ENCODE measurements around the gene LTN1. TPM values are rescaled to one million over a fixed set of nuclear protein-coding genes. Genes with fewer than 3 reads are reported as not detected.
A peak's percentile ranks its signal among the peaks of the same experiment; 100 is the strongest.

The LTN1 gene
- total RNA-seq, 2 experiments from 2014 or later, result 26.7 to 28.0 TPM

GRCh38 chr21:28899220-28899619 is 93.5 kb downstream of the LTN1 start:
- CTCF ChIA-PET, result interaction anchor here (0.9 to 1.0 kb wide), 2 partner anchors 9 to 16 kb away, joined by 3 to 4 read pairs; no protein-coding TSS in a partner anchor
- TF ChIP-seq CTCF (IDR thresholded peaks at IDR 0.05), result no peak
- intact Hi-C loops (cut with micrococcal nuclease), result no loop called here
- Mint-ChIP-seq H3K9me3 (peaks cover 2% of the 10 kb centered on the region), H3K27me3 (peaks cover 6% of the 10 kb centered on the region), H3K4me1 (ENCODE audit: low read depth) (no peaks in the 10 kb centered on the region), H3K4me3 (no peak overlapping the region), H3K27ac (no peak overlapping the region), H3K36me3 (ENCODE audit: low read depth) (no peaks in the 10 kb centered on the region)
- DNase-seq (no peak), ATAC-seq (no peak)
- POLR2A ChIA-PET, result no interaction called here

GRCh38 chr21:28893687-28894086 is 99.0 kb downstream of the LTN1 start:
- H3K9me3 Mint-ChIP-seq, result no peaks in the 10 kb centered on the region
- DNase-seq, result no peak
- H3K4me3 Mint-ChIP-seq, result no peak overlapping the region
- POLR2A ChIA-PET, result no interaction called here
- CTCF ChIA-PET, result interaction anchor here (1.2 to 1.5 kb wide), 2 partner anchors 18 to 148 kb away, joined by 5 read pairs; no protein-coding TSS in a partner anchor
- H3K27me3 Mint-ChIP-seq, result peaks cover 1% of the 10 kb centered on the region
- no peak for ATAC-seq
- intact Hi-C loops (cut with micrococcal nuclease), result no loop called here
- H3K4me1 Mint-ChIP-seq (ENCODE audit: low read depth), result no peaks in the 10 kb centered on the region
- no peaks in the 10 kb centered on the region for H3K36me3 Mint-ChIP-seq (ENCODE audit: low read depth)
- no peak for TF ChIP-seq CTCF (IDR thresholded peaks at IDR 0.05)
- H3K27ac Mint-ChIP-seq, result no peak overlapping the region

- no peaks in the 10 kb centered on the region for H3K4me1 Mint-ChIP-seq (ENCODE audit: low read depth)
- no peak for ATAC-seq
- no peaks in the 10 kb centered on the region for H3K9me3 Mint-ChIP-seq
- no peak for DNase-seq
- TF ChIP-seq CTCF (IDR thresholded peaks at IDR 0.05), result no peak
- POLR2A ChIA-PET, result interaction anchor here (0.7 kb wide), 1 partner anchor 142 kb away, joined by 3 read pairs; no protein-coding TSS in a partner anchor
- intact Hi-C loops (cut with micrococcal nuclease), result no loop called here
- H3K27ac Mint-ChIP-seq, result no peak overlapping the region
- H3K27me3 Mint-ChIP-seq, result peaks cover 1% of the 10 kb centered on the region
- CTCF ChIA-PET, result interaction anchor here (1.5 kb wide), 1 partner anchor 146 kb away, joined by 5 read pairs; no protein-coding TSS in a partner anchor
- H3K36me3 Mint-ChIP-seq (ENCODE audit: low read depth), result no peaks in the 10 kb centered on the region
- H3K4me3 Mint-ChIP-seq, result no peak overlapping the region
Measured at GRCh38 chr21:28892199-28893111, 100.2 kb downstream of the LTN1 start.

GRCh38 chr21:28885853-28886177 is 106.9 kb downstream of the LTN1 start:
- peak overlapping the region; percentile 99 for H3K27ac Mint-ChIP-seq
- intact Hi-C loops (cut with micrococcal nuclease), result no loop called here
- peak overlapping the region; percentile 92 for H3K4me3 Mint-ChIP-seq
- no peak for TF ChIP-seq CTCF (IDR thresholded peaks at IDR 0.05)
- ChIA-PET CTCF (interaction anchor here (0.6 to 3.4 kb wide), 2 partner anchors 38 to 140 kb away, joined by 3 to 18 read pairs; no protein-coding TSS in a partner anchor), POLR2A (interaction anchor here (0.6 to 1.7 kb wide), 2 partner anchors 18 to 21 kb away, joined by 3 to 5 read pairs; no protein-coding TSS in a partner anchor)
- no peaks in the 10 kb centered on the region for H3K27me3 Mint-ChIP-seq
- H3K4me1 Mint-ChIP-seq (ENCODE audit: low read depth), result peaks cover 11% of the 10 kb centered on the region
- no peaks in the 10 kb centered on the region for H3K9me3 Mint-ChIP-seq
- peaks cover 8% of the 10 kb centered on the region for H3K36me3 Mint-ChIP-seq (ENCODE audit: low read depth)
- DNase-seq, result no peak
- no peak for ATAC-seq

Measured in activated CD8-positive, alpha-beta T cell treated with anti-CD3 and anti-CD28 coated beads for 36 hours (primary cell).